Measurements from ENCODE around the gene PSPH. TPM values are rescaled to one million over a fixed set of nuclear protein-coding genes. Genes with fewer than 3 reads are reported as not detected.

Gene PSPH
- total RNA-seq, 1 donor from 2014 or later, result 9.0 TPM

- Mint-ChIP-seq H3K9me3 (no peaks in the 10 kb centered on the region), H3K4me1 (peaks cover 15% of the 10 kb centered on the region), H3K27me3 (no peaks in the 10 kb centered on the region), H3K36me3 (ENCODE audit: low read depth) (peaks cover 24% of the 10 kb centered on the region), H3K27ac (no peak overlapping the region), H3K4me3 (no peak overlapping the region)
- ATAC-seq (ENCODE audit: low read depth) (no peak), DNase-seq (no peak)
- TF ChIP-seq, protein P1, sequence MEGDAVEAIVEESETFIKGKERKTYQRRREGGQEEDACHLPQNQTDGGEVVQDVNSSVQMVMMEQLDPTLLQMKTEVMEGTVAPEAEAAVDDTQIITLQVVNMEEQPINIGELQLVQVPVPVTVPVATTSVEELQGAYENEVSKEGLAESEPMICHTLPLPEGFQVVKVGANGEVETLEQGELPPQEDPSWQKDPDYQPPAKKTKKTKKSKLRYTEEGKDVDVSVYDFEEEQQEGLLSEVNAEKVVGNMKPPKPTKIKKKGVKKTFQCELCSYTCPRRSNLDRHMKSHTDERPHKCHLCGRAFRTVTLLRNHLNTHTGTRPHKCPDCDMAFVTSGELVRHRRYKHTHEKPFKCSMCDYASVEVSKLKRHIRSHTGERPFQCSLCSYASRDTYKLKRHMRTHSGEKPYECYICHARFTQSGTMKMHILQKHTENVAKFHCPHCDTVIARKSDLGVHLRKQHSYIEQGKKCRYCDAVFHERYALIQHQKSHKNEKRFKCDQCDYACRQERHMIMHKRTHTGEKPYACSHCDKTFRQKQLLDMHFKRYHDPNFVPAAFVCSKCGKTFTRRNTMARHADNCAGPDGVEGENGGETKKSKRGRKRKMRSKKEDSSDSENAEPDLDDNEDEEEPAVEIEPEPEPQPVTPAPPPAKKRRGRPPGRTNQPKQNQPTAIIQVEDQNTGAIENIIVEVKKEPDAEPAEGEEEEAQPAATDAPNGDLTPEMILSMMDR (IDR thresholded peaks at IDR 0.05), result no peak
- intact Hi-C loops (cut with micrococcal nuclease), result no loop called here
- ChIA-PET POLR2A (no interaction called here), CTCF (no interaction called here)
Measured at GRCh38 chr7:55970561-55970960, 80.7 kb downstream of the PSPH start.

GRCh38 chr7:55969391-55969790 is 81.9 kb downstream of the PSPH start:
- ATAC-seq (ENCODE audit: low read depth) (no peak), DNase-seq (no peak)
- H3K4me1 Mint-ChIP-seq, result peaks cover 19% of the 10 kb centered on the region
- no peak overlapping the region for H3K27ac Mint-ChIP-seq
- TF ChIP-seq, protein P1 (IDR thresholded peaks at IDR 0.05), result no peak
- no peaks in the 10 kb centered on the region for H3K27me3 Mint-ChIP-seq
- ChIA-PET POLR2A (no interaction called here), CTCF (no interaction called here)
- H3K9me3 Mint-ChIP-seq, result no peaks in the 10 kb centered on the region
- no peak overlapping the region for H3K4me3 Mint-ChIP-seq
- intact Hi-C loops (cut with micrococcal nuclease), result loop anchor here (5.0 kb wide), 1 partner anchor 82 kb away; the partner anchor contains the start of gene ZNF713
- peaks cover 24% of the 10 kb centered on the region for H3K36me3 Mint-ChIP-seq (ENCODE audit: low read depth)

DNA sequence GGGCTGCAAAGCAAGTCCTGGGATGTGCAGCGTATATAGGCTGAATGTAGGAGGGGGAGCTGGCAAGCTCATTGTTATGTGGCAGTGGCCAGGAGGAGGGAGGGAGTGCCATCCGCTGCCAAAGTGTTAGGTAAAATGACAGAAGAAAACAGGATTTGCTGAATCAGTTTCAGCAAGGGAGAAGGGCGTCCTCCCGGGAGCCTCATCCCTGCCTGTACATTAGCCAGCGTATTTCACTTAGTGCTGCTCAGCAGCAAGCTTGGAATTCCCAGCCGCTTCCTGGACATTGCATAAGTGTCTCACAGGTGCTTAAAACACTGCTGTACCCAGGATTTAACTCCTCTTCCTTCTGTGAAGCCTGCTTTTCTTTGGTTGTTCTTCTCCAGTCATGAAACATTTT is 84.4 kb downstream of the PSPH start:
- no peak for DNase-seq
- intact Hi-C loops (cut with micrococcal nuclease), result loop anchor here (5.0 kb wide), 1 partner anchor 80 kb away; the partner anchor contains the start of gene ZNF713
- TF ChIP-seq, protein P1 (IDR thresholded peaks at IDR 0.05), result no peak
- peaks cover 29% of the 10 kb centered on the region for H3K4me1 Mint-ChIP-seq
- no peak overlapping the region for H3K27ac Mint-ChIP-seq
- POLR2A ChIA-PET, result interaction anchor here (1.2 to 1.5 kb wide), 2 partner anchors 84 to 139 kb away, joined by 3 read pairs; partner anchors contain the start of genes CCT6A, CHCHD2 and PSPH
- peaks cover 22% of the 10 kb centered on the region for H3K36me3 Mint-ChIP-seq (ENCODE audit: low read depth)
- H3K27me3 Mint-ChIP-seq, result no peaks in the 10 kb centered on the region
- no peaks in the 10 kb centered on the region for H3K9me3 Mint-ChIP-seq
- CTCF ChIA-PET, result no interaction called here
- peak overlapping the region; percentile 1 for H3K4me3 Mint-ChIP-seq
- ATAC-seq (ENCODE audit: low read depth), result no peak

- H3K27me3 Mint-ChIP-seq, result no peaks in the 10 kb centered on the region
- intact Hi-C loops (cut with micrococcal nuclease), result loop anchor here (2.0 to 5.0 kb wide), 3 partner anchors 79 to 601 kb away; partner anchors contain the start of genes LANCL2 and ZNF713
- CTCF ChIA-PET, result no interaction called here
- H3K9me3 Mint-ChIP-seq, result no peaks in the 10 kb centered on the region
- TF ChIP-seq, protein P1 (IDR thresholded peaks at IDR 0.05), result no peak
- ATAC-seq (ENCODE audit: low read depth) (no peak), DNase-seq (no peak)
- H3K36me3 Mint-ChIP-seq (ENCODE audit: low read depth), result peaks cover 22% of the 10 kb centered on the region
- H3K27ac Mint-ChIP-seq, result peak overlapping the region; percentile 46
- H3K4me3 Mint-ChIP-seq, result peak overlapping the region; percentile 38
- POLR2A ChIA-PET, result interaction anchor here (0.7 to 2.3 kb wide), 3 partner anchors 85 to 600 kb away, joined by 3 to 10 read pairs (median 3); partner anchors contain the start of genes CCT6A, CHCHD2 and PSPH
- peaks cover 29% of the 10 kb centered on the region for H3K4me1 Mint-ChIP-seq
Measured at GRCh38 chr7:55965805-55966421, 85.3 kb downstream of the PSPH start.

DNA sequence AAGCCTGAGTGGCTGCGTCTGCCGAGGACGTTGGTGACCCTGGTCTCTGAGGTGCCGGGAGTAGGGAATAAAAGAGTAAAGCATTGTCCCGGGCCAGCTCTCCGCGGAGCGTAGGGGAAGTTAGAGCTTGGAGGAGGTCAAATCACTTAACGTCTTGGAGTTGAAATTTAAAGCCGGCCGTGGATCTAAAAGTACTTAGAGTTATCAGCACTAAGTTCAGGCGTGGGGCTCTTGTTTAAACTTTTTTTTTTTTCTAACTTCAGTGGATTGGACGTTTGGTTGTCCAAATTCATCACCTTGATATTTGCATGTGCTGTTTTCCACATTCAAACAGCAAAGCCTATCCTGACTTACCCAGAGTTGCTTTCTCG is 86.2 kb downstream of the PSPH start:
- CTCF ChIA-PET, result interaction anchor here (0.7 kb wide), 2 partner anchors 110 to 686 kb away, joined by 3 read pairs; no protein-coding TSS in a partner anchor
- peaks cover 25% of the 10 kb centered on the region for H3K4me1 Mint-ChIP-seq
- H3K9me3 Mint-ChIP-seq, result no peaks in the 10 kb centered on the region
- ATAC-seq (ENCODE audit: low read depth) (no peak), DNase-seq (no peak)
- intact Hi-C loops (cut with micrococcal nuclease), result loop anchor here (2.0 to 5.0 kb wide), 3 partner anchors 78 to 600 kb away; partner anchors contain the start of genes LANCL2 and ZNF713
- TF ChIP-seq, protein P1 (IDR thresholded peaks at IDR 0.05), result no peak
- H3K27me3 Mint-ChIP-seq, result no peaks in the 10 kb centered on the region
- POLR2A ChIA-PET, result interaction anchor here (0.6 to 2.3 kb wide), 9 partner anchors 14 to 1206 kb away, joined by 3 to 10 read pairs (median 4); partner anchors contain the start of genes CCT6A, LANCL2, PSPH and SEC61G
- peak overlapping the region; percentile 88 for H3K27ac Mint-ChIP-seq
- H3K36me3 Mint-ChIP-seq (ENCODE audit: low read depth), result peaks cover 18% of the 10 kb centered on the region
- peak overlapping the region; percentile 86 for H3K4me3 Mint-ChIP-seq

Data from activated B cell treated with CpG ODN at 0.5 μM for 24 hours (primary cell).